HCT116 (cell line): ENCODE results near the gene UCHL5.

Source experiments
- JUND ChIP-seq: IDR thresholded peaks from 2 replicates; pipeline ENCODE4 v1.6.1; 2012
- REST ChIP-seq: IDR thresholded peaks from 2 replicates; pipeline ENCODE4 v1.6.1; 2012; ENCODE audit warnings: low read depth

- TF ChIP-seq REST (no peak), JUND (no peak)
These were observed 49.7 kb downstream of the UCHL5 start for GRCh38 chr1:193009501-193009900.
